WTC11 (cell line): ENCODE data around the gene ANXA11. TPM values are rescaled to one million over a fixed set of nuclear protein-coding genes. Genes with fewer than 3 reads are reported as not detected.
A peak's percentile ranks its signal among the peaks of the same experiment; 100 is the strongest.
"Not testable (repeated sequence)": the region's sequence is repeated elsewhere in the genome, so short reads cannot be mapped to it uniquely, and the experiment has no call there.

Source experiments
- ATAC-seq: fragments of 200-7000 bp; cut with Tn5 transposase; 2 replicates; pipeline ENCODE4 v1.10.0; 2021; ENCODE audit warnings: mild to moderate bottlenecking, moderate library complexity
- CTCF ChIA-PET: fragments of 300-600 bp; sonication (Branson Sonifier 250); formaldehyde crosslinking; loops from one replicate; lab custom pipeline; 2021; ENCODE audit warnings: antibody characterized with exemption; lab: Charles Lee
- POLR2A ChIA-PET: fragments of 350-600 bp; sonication (Branson Sonifier 250); formaldehyde crosslinking; loops from one replicate; lab custom pipeline; 2021; ENCODE audit warnings: antibody characterized with exemption; lab: Charles Lee
- DNase-seq: peaks from one replicate; pipeline ENCODE4 v3.0.0; 2021; ENCODE audit warnings: low spot score
- H3K27ac Mint-ChIP-seq: 2 replicates; pipeline ENCODE4 v1.8.0; 2021; ENCODE audit warnings: mixed read lengths
- H3K27me3 Mint-ChIP-seq: 2 replicates; pipeline ENCODE4 v1.8.0; 2021; ENCODE audit warnings: low read depth, mild to moderate bottlenecking, moderate library complexity, mixed read lengths
- H3K36me3 Mint-ChIP-seq: 2 replicates; pipeline ENCODE4 v1.8.0; 2021; ENCODE audit warnings: mixed read lengths
- H3K4me1 Mint-ChIP-seq: 2 replicates; pipeline ENCODE4 v1.8.0; 2022; ENCODE audit warnings: mixed read lengths
- H3K4me3 Mint-ChIP-seq: 2 replicates; pipeline ENCODE4 v1.8.0; 2021; ENCODE audit warnings: mild to moderate bottlenecking, moderate library complexity, mixed read lengths
- H3K9me3 Mint-ChIP-seq: 2 replicates; pipeline ENCODE4 v1.8.0; 2021; ENCODE audit warnings: mixed read lengths
- total RNA-seq: library from RNA; stranded (reverse); gene quantifications from 3 replicates; pipeline ENCODE4 v1.2.3, GENCODE V29; 2021

Gene ANXA11
- total RNA-seq, 1 experiment from 2014 or later: 83.3 TPM

DNA sequence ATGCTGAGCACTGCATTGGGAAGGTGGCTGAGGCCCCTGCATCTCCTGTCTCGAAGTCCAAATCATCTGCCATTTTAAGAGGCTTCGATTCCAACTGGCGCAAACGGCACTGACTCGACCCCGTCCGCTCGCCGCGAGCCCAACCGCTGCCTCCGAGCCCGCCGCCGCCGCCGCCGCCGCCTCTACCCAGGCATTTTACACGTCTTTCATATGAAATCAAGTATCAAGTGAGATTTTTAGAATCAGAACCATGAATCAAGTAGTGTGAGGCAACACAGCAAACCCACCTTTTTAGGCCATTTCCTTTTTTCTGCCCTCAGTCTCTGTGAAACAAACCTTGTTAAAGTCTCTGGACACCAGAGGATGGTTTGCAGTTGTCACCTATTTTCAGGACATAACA lies 42.3 kb upstream of the ANXA11 start:
- DNase-seq, H3K27ac Mint-ChIP-seq, ATAC-seq, H3K9me3 Mint-ChIP-seq, H3K4me1 Mint-ChIP-seq, H3K27me3 Mint-ChIP-seq, H3K36me3 Mint-ChIP-seq, H3K4me3 Mint-ChIP-seq, CTCF ChIA-PET, POLR2A ChIA-PET: not testable (repeated sequence)

GRCh38 chr10:80244371-80244770 lies 39.0 kb upstream of the ANXA11 start:
- H3K27ac Mint-ChIP-seq, H3K27me3 Mint-ChIP-seq, CTCF ChIA-PET, ATAC-seq, H3K9me3 Mint-ChIP-seq, H3K4me1 Mint-ChIP-seq, DNase-seq, H3K4me3 Mint-ChIP-seq, POLR2A ChIA-PET, H3K36me3 Mint-ChIP-seq: not testable (repeated sequence)

DNA sequence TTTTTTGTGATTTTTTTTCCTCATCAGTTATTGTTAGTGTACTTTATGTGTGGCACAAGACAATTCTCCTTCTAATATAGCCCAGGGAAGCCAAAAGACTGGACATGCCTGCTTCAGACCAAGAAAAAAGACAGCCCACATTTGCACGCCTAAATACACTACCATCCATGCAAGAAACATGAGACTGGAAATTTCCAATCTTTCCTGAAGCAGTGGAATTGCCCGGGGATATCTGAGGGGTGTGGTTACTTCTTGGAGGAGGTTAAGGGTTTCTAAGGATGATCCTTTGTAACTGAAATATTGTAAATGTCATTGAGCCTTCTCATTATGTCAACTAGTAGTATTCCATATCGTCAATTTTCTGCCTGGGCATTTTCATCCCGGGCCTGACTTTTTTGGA lies 37.0 kb upstream of the ANXA11 start:
- ATAC-seq: not testable (repeated sequence)

DNA sequence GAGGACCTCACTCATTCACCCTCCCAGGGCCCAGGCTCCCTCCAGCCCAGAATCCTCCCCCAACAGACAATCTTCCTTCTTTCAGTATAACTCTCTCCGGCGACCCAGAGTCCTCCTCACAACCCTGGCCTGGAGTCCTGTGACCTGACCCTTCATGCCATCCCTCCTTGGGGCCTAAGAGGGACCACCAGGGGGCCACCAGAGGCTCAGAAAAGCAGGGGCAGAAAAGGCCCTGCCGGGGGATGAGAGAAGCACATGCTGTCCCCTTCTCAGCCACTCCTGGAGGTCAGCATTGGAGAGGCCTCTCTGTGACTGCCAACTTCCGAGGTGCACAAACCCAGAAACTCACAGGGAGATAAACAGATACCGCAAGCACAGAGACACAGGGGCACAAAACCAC lies 31.1 kb upstream of the ANXA11 start:
- H3K36me3 Mint-ChIP-seq, H3K4me3 Mint-ChIP-seq, CTCF ChIA-PET, H3K27ac Mint-ChIP-seq, POLR2A ChIA-PET, DNase-seq, H3K9me3 Mint-ChIP-seq, H3K27me3 Mint-ChIP-seq, H3K4me1 Mint-ChIP-seq: not testable (repeated sequence)
- peak; percentile 73 for ATAC-seq

More for the DNA sequence above, 37.0 kb upstream of the ANXA11 start:
- H3K36me3 Mint-ChIP-seq, DNase-seq, H3K9me3 Mint-ChIP-seq, POLR2A ChIA-PET, H3K4me3 Mint-ChIP-seq, H3K27ac Mint-ChIP-seq, CTCF ChIA-PET, H3K4me1 Mint-ChIP-seq, H3K27me3 Mint-ChIP-seq: not testable (repeated sequence)

DNA sequence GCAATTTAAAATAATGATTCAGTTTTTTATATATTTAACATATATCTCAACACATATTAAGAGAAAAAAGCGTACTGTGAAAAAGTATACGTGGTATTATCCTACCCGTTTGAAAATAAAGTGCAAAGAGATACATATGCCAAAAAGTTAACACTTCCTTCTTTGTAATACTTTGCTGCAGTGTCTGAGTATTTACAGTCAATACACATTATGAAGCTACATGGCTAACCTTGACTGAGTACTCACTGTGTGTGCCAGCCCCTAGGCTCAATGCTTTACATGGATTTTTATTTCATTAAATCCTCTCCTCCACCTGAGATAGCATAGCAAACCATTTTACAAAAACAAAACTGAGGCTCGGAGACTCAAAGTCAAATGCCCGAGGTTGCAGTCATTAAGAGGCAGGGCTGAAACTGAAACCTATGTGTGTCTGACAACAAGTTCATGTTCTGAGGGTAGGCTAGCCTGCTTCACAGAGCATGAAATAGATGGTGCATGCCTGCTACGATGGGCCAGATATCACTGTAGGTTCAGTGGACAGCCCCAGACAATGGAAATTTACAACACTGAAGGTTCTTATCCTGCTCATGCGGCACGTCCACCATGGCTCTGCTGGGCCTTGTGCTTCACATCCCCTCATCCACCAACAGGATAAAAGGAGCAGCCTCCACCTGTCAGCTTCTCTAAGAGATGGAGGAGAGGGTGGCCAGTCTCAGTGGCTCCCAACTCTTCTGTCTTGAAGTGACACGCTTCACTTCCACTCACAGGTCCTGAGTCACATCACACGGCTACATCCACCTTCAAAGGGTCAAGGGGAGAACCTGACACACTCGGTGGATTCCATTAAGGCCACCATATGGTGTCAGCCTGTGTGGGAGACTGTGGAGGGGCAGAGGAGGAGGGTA lies 29.2 kb upstream of the ANXA11 start:
- CTCF ChIA-PET, POLR2A ChIA-PET, H3K4me1 Mint-ChIP-seq, H3K27me3 Mint-ChIP-seq, H3K9me3 Mint-ChIP-seq, ATAC-seq, H3K27ac Mint-ChIP-seq, H3K4me3 Mint-ChIP-seq, DNase-seq, H3K36me3 Mint-ChIP-seq: not testable (repeated sequence)

GRCh38 chr10:80233871-80234270 lies 28.5 kb upstream of the ANXA11 start:
- POLR2A ChIA-PET, H3K27me3 Mint-ChIP-seq, H3K36me3 Mint-ChIP-seq, CTCF ChIA-PET, H3K4me1 Mint-ChIP-seq, DNase-seq, H3K4me3 Mint-ChIP-seq, ATAC-seq, H3K27ac Mint-ChIP-seq, H3K9me3 Mint-ChIP-seq: not testable (repeated sequence)

DNA sequence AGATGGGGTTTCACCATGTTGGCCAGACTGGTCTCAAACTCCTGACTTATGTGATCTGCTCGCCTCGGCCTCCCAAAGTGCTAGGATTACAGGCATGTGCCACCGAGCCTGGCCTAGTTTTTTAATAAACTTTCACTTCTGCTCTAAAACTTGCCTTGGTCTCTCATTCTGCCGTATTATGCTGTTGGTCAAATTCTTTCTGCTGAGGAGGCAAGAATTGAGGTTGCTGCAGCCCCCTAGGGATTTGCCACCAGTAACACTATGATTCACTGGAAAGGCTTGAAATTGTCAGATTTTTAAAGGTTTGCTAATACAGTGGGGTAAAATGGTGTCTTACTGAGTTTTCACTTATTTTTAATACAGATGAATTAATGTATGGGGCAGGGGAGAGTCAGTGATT lies 21.4 kb upstream of the ANXA11 start:
- H3K4me1 Mint-ChIP-seq, H3K4me3 Mint-ChIP-seq, DNase-seq, H3K27me3 Mint-ChIP-seq, POLR2A ChIA-PET, H3K36me3 Mint-ChIP-seq, H3K9me3 Mint-ChIP-seq, ATAC-seq, CTCF ChIA-PET, H3K27ac Mint-ChIP-seq: not testable (repeated sequence)

GRCh38 chr10:80223031-80223419 lies 17.7 kb upstream of the ANXA11 start:
- H3K27me3 Mint-ChIP-seq, H3K27ac Mint-ChIP-seq, H3K9me3 Mint-ChIP-seq, ATAC-seq, H3K36me3 Mint-ChIP-seq, DNase-seq, H3K4me1 Mint-ChIP-seq, H3K4me3 Mint-ChIP-seq: not testable (repeated sequence)
- ChIA-PET POLR2A (interaction anchor here (1.0 kb wide), 1 partner anchor 79 kb away, joined by 6 read pairs; no protein-coding TSS in a partner anchor), CTCF (interaction anchor here (1.0 to 3.1 kb wide), 20 partner anchors 10 to 194 kb away, joined by 3 to 66 read pairs (median 6); no protein-coding TSS in a partner anchor)

DNA sequence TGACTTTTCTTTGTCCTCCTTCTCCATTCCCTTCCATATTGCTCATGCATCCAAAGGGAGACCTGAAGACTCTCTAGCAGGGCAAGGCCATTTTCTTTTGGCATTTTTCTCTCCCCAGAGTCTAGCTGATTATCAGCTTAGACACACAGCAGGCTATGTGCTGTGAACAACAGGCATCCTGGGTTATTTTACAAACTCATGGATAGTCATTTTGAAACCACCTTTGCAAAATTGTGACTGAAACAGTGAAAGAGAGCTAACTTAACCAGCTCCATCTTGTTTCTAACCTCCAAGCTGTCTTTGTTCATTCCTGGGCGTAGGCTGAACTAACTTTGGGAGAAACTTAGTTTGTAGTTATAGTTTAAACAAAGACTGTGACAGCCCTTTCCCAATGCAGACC lies 13.5 kb upstream of the ANXA11 start:
- H3K27me3 Mint-ChIP-seq, H3K4me3 Mint-ChIP-seq, POLR2A ChIA-PET, CTCF ChIA-PET, H3K27ac Mint-ChIP-seq, H3K9me3 Mint-ChIP-seq, DNase-seq, H3K4me1 Mint-ChIP-seq, ATAC-seq, H3K36me3 Mint-ChIP-seq: not testable (repeated sequence)

DNA sequence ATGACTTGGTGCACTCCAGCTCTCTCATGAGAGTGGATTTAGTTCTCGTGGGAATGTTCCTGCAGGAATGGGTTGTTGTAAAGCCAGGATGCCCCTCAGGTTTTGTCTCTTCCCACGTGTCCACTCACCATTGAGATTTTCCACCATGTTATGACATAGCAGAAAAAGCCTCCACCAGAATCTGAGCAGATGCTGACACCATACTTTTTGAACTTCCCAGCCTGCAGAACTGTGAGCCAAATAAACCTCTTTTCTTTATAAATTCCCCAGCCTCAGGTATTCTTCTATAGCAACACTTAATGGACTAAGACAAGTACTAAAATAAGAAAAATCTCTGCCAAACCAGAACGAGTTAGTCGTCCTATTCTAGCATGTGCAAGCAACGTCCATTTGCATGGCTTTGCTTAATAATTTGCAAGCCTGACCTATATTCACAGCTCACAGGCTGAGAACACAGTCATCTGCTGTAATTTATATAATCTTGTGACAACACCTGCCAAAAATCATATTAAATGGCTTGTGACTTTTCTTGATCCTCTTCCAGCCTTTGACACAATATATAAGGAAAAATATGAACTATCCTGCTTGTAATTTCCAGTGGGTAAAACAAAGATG lies 9.1 kb upstream of the ANXA11 start:
- ATAC-seq, POLR2A ChIA-PET, H3K36me3 Mint-ChIP-seq, H3K27me3 Mint-ChIP-seq, CTCF ChIA-PET, H3K4me1 Mint-ChIP-seq, DNase-seq, H3K4me3 Mint-ChIP-seq, H3K27ac Mint-ChIP-seq, H3K9me3 Mint-ChIP-seq: not testable (repeated sequence)

DNA sequence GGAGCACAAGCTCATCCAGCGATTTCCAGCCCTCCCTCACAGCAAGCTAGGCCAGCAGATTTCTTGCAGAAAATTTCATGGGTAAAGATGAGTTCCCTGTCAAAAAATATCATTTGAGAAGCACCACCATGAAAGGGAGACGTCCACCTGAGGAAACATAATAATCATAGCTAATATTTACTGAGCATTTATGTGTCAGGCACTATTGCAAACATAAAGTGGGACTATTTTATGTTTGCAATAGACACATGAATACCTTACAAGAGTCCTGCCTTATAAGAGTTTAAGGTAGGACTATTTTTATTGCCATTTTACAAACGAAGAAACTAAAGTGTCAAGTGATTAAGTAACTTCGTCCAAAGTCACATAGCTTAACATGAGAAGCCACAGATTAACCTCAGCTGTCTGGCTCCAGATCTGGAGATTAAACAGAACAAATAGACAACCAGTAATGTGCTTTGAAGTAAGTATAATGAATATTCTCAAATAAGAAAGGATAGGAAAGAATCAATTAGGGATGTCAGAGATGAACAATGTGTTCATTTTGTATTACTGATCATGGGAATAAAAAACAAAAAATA lies 7.3 kb upstream of the ANXA11 start:
- ATAC-seq, H3K4me3 Mint-ChIP-seq, H3K27ac Mint-ChIP-seq, H3K9me3 Mint-ChIP-seq, DNase-seq, H3K4me1 Mint-ChIP-seq, POLR2A ChIA-PET, H3K36me3 Mint-ChIP-seq: not testable (repeated sequence)
- H3K27me3 Mint-ChIP-seq: peaks cover 12% of the 10 kb centered on the region
- CTCF ChIA-PET: interaction anchor here (1.2 to 1.3 kb wide), 2 partner anchors 10 to 51 kb away, joined by 3 to 4 read pairs; no protein-coding TSS in a partner anchor
